Spleen (tissue), 11 donors: ENCODE data around the gene CKM. TPM values are rescaled to one million over a fixed set of nuclear protein-coding genes. Genes with fewer than 3 reads are reported as not detected.
"Not testable (repeated sequence)": the region's sequence is repeated elsewhere in the genome, so short reads cannot be mapped to it uniquely, and the experiment has no call there.

Experiments
- DNase-seq: peaks from one replicate; pipeline ENCODE4 v3.0.0-alpha.2; 2020
- H3K27ac ChIP-seq, 8 donors: fragments of 200-600 bp; sonication (generic) in 7 of 8; 1 replicate in 4 of 8; 2 replicates in 4 of 8; pipeline versions ENCODE4 v1.5.0 to v1.8.0; 2016 to 2021; ENCODE audit warnings: inconsistent platforms in 4 of 8, mild to moderate bottlenecking in 4 of 8, moderate library complexity in 1 of 8
- H3K27me3 ChIP-seq, 7 donors: fragments of 200-600 bp; sonication (generic) in 6 of 7; replicated peaks in 1 of 7; 1 replicate in 4 of 7; 2 replicates in 3 of 7; pipeline versions ENCODE4 v1.5.0 to v1.8.0; 2016 to 2021; ENCODE audit warnings: inconsistent platforms in 3 of 7, mild to moderate bottlenecking in 1 of 7
- H3K36me3 ChIP-seq, 6 donors: fragments of 200-600 bp; sonication (generic) in 5 of 6; 1 replicate in 4 of 6; 2 replicates in 2 of 6; pipeline versions ENCODE4 v1.5.0 to v1.8.0; 2016 to 2021; ENCODE audit warnings: inconsistent platforms in 2 of 6
- H3K4me1 ChIP-seq, 6 donors: fragments of 200-600 bp; sonication (generic) in 5 of 6; 1 replicate in 3 of 6; 2 replicates in 3 of 6; pipeline versions ENCODE4 v1.5.0 to v1.8.0; 2016 to 2021; ENCODE audit warnings: inconsistent platforms in 3 of 6
- H3K4me3 ChIP-seq, 8 donors: fragments of 200-600 bp; sonication (generic) in 7 of 8; 1 replicate in 4 of 8; 2 replicates in 4 of 8; pipeline versions ENCODE4 v1.5.0 to v1.8.0; 2016 to 2021; ENCODE audit warnings: inconsistent platforms in 4 of 8, mild to moderate bottlenecking in 4 of 8, moderate library complexity in 2 of 8
- H3K9me3 ChIP-seq, 8 donors: fragments of 200-600 bp; sonication (generic) in 7 of 8; 1 replicate in 4 of 8; 2 replicates in 4 of 8; pipeline versions ENCODE4 v1.5.0 to v1.8.0; 2016 to 2021; ENCODE audit warnings: inconsistent platforms in 4 of 8
- CTCF ChIP-seq, 11 experiments: fragments of 200-600 bp in 7 of 11; fragments of 450-650 bp in 4 of 11; sonication (generic) in 4 of 11; IDR thresholded peaks in 8 of 11; conservative IDR thresholded peaks in 3 of 11; 1 replicate in 7 of 11; 2 replicates in 4 of 11; pipeline versions ENCODE4 v1.4.0 to v1.8.0; 2016 to 2021; ENCODE audit warnings: antibody characterized with exemption in 11 of 11, inconsistent platforms in 4 of 11, mild to moderate bottlenecking in 1 of 11
- POLR2A ChIP-seq, 3 donors: fragments of 450-650 bp; IDR thresholded peaks; one replicate each; pipeline ENCODE4 v1.5.1; 2017; ENCODE audit warnings: antibody characterized with exemption in 3 of 3, mild to moderate bottlenecking in 1 of 3
- POLR2AphosphoS5 ChIP-seq, 3 donors: sonication (generic); formaldehyde crosslinking; IDR thresholded peaks; one replicate each; pipeline ENCODE4 v1.5.1; 2017; ENCODE audit warnings: antibody characterized with exemption in 3 of 3
- WGBS, 5 donors: extraction: QIAGEN DNeasy Blood & Tissue Kit in 3 of 5; methylation state at CpG; one replicate each; pipeline versions ENCODE4 v1.1.5 to v1.1.7; 2013 to 2018; 5-methylcytosine and 5-hydroxymethylcytosine counted together
- intact Hi-C: fragments of 100-400 bp; cut with DNase I; formaldehyde crosslinking; loops from one replicate; pipeline ENCODE4 v1.15.0; 2023; ENCODE audit warnings: low total_unique reads
- polyA plus RNA-seq, 3 donors: library from polyadenylated mRNA; stranded (reverse); fragments of 200-250 nt; gene quantifications; one replicate each; pipeline ENCODE4 v1.2.1, GENCODE V29; 2013
- total RNA-seq, 7 donors: library from RNA; depleted of rRNA in 3 of 7; stranded (reverse); fragments of >200 nt in 3 of 7; fragmentation: NEBNext Ultra II Directional in 4 of 7; extraction: Animal tissue kit (Norgen Biotek cat#: 25700) in 4 of 7; gene quantifications; one replicate each; pipeline versions ENCODE4 v1.1.0 to v1.2.1, GENCODE V29; 2016 to 2021
- donor health status: healthy with polysubstance abuse.
- donor health status: DM: no; HTN: no; CAD: no; lungs with moderate emphysema.
- donor health status: DM: no; HTN: no; CAD: no.
- donor health status: Bipolar disorder and iron deficiency.
- donor health status: healthy.
- donor health status: DM: no; HTN: no; CAD: no.
- donor health status: DM: yes; HTN: yes; CAD: no.

Gene CKM
- total and polyA plus RNA-seq, 10 donors, result 0.29 to 4.4 (median 0.62) TPM; not detected in 6

GRCh38 chr19:45314708-45315245, 7.9 kb downstream of the CKM start:
- TF ChIP-seq POLR2AphosphoS5 (IDR thresholded peaks at IDR 0.05) (no peak), POLR2A (IDR thresholded peaks at IDR 0.05) (no peak), CTCF (IDR thresholded peaks at IDR 0.05 in 8 of 11, conservative IDR thresholded peaks at IDR 0.05 in 3 of 11) (no peak)
- intact Hi-C loops, result no loop called here
- DNase-seq, result no peak
- Histone ChIP-seq H3K4me1 (no peaks in the 10 kb centered on the region), H3K27me3 (peaks cover 0 to 65% (median 2%) of the 10 kb centered on the region in 7 donors), H3K4me3 (no peak overlapping the region), H3K9me3 (no peaks in the 10 kb centered on the region), H3K36me3 (no peaks in the 10 kb centered on the region), H3K27ac (no peak overlapping the region)
- 70 to 79% (median 75%) methylated on average over 8 of the region's 8 CpGs for WGBS, 5 donors

- DNase-seq, intact Hi-C loops, H3K4me1 ChIP-seq, H3K4me3 ChIP-seq, H3K27ac ChIP-seq, H3K9me3 ChIP-seq, H3K36me3 ChIP-seq: not testable (repeated sequence)
- 87 to 94% (median 94%) methylated on average over 14 of the region's 14 CpGs for WGBS, 5 donors
- H3K27me3 ChIP-seq, result peaks cover 0 to 45% (median 0%) of the 10 kb centered on the region in 7 donors
These were observed 10.4 kb downstream of the CKM start for GRCh38 chr19:45312285-45312684.

- intact Hi-C loops, result no loop called here
- TF ChIP-seq CTCF (IDR thresholded peaks at IDR 0.05 in 8 of 11, conservative IDR thresholded peaks at IDR 0.05 in 3 of 11) (no peak), POLR2A (IDR thresholded peaks at IDR 0.05) (no peak)
- H3K4me3 ChIP-seq, result no peak overlapping the region
These were observed 11.1 kb downstream of the CKM start for GRCh38 chr19:45311621-45312020.

GRCh38 chr19:45309322-45309721, 13.4 kb downstream of the CKM start:
- H3K4me1 ChIP-seq, DNase-seq, intact Hi-C loops, H3K4me3 ChIP-seq, H3K36me3 ChIP-seq, H3K9me3 ChIP-seq, H3K27ac ChIP-seq: not testable (repeated sequence)
- WGBS, 5 donors, result 92 to 98% (median 95%) methylated on average over 8 of the region's 8 CpGs
- peaks cover 0 to 19% (median 0%) of the 10 kb centered on the region in 7 donors for H3K27me3 ChIP-seq

More at GRCh38 chr19:45311621-45312020, 11.1 kb downstream of the CKM start:
- H3K27ac ChIP-seq, result no peak overlapping the region
- WGBS, 5 donors, result 9 to 25% (median 16%) methylated on average over 13 to 18 of the region's 18 CpGs
- H3K27me3 ChIP-seq, result peaks cover 0 to 39% (median 0%) of the 10 kb centered on the region in 7 donors
- H3K9me3 ChIP-seq, result no peaks in the 10 kb centered on the region
- H3K36me3 ChIP-seq, result no peaks in the 10 kb centered on the region
- no peaks in the 10 kb centered on the region for H3K4me1 ChIP-seq
- DNase-seq, result no peak

GRCh38 chr19:45307361-45307760, 15.3 kb downstream of the CKM start:
- intact Hi-C loops, result no loop called here
- 89 to 92% (median 91%) methylated on average over 8 to 19 of the region's 19 CpGs for WGBS, 5 donors
- no peak for DNase-seq

More at GRCh38 chr19:45307361-45307760, 15.3 kb downstream of the CKM start:
- H3K27me3 ChIP-seq, result peaks cover 0 to 13% (median 0%) of the 10 kb centered on the region in 7 donors
- no peaks in the 10 kb centered on the region for H3K4me1 ChIP-seq
- no peak overlapping the region for H3K4me3 ChIP-seq
- H3K27ac ChIP-seq, result no peak overlapping the region
- peak in 1 of 3 donors; percentile 41 for TF ChIP-seq POLR2AphosphoS5 (IDR thresholded peaks at IDR 0.05)
- TF ChIP-seq CTCF (IDR thresholded peaks at IDR 0.05 in 8 of 11, conservative IDR thresholded peaks at IDR 0.05 in 3 of 11), result no peak
- peaks cover 0 to 11% (median 3%) of the 10 kb centered on the region in 6 donors for H3K36me3 ChIP-seq
- H3K9me3 ChIP-seq, result peaks cover 0 to 8% (median 0%) of the 10 kb centered on the region in 8 donors
